Mesothelial cell of epicardium (in vitro differentiated cells): Measurements from ENCODE around the gene LNPEP. TPM values are rescaled to one million over a fixed set of nuclear protein-coding genes. Genes with fewer than 3 reads are reported as not detected.

Experiments used
- DNase-seq, 2 experiments: peaks; one replicate each; pipeline ENCODE4 v3.0.0; 2021; ENCODE audit warnings: low spot score in 2 of 2; ENCODE audit not compliant: unreplicated experiment in 2 of 2
- H3K27ac Mint-ChIP-seq: 2 replicates; pipeline ENCODE4 v1.8.0; 2021; ENCODE audit warnings: mixed read lengths
- H3K27me3 Mint-ChIP-seq: 2 replicates; pipeline ENCODE4 v1.8.0; 2021; ENCODE audit warnings: low read depth, mixed read lengths
- H3K36me3 Mint-ChIP-seq: 2 replicates; pipeline ENCODE4 v1.8.0; 2021; ENCODE audit warnings: mixed read lengths
- H3K4me1 Mint-ChIP-seq: 2 replicates; pipeline ENCODE4 v1.8.0; 2021; ENCODE audit warnings: mixed read lengths
- H3K4me3 Mint-ChIP-seq: 2 replicates; pipeline ENCODE4 v1.8.0; 2021; ENCODE audit warnings: mild to moderate bottlenecking, moderate library complexity, mixed read lengths
- H3K9me3 Mint-ChIP-seq: 2 replicates; pipeline ENCODE4 v1.8.0; 2021; ENCODE audit warnings: mixed read lengths
- total RNA-seq: library from RNA; stranded (reverse); gene quantifications from 3 replicates; pipeline ENCODE4 v1.2.1, GENCODE V29; 2021
- TF ChIP-seq, protein P1 (sequence below): fragments of 200-600 bp; sonication (generic); IDR thresholded peaks from one replicate; pipeline ENCODE4 v1.5.0; 2021; ENCODE audit warnings: antibody characterized with exemption; ENCODE audit not compliant: unreplicated experiment

The LNPEP gene
- total RNA-seq, 1 donor from 2014 or later = 37.3 TPM

DNA sequence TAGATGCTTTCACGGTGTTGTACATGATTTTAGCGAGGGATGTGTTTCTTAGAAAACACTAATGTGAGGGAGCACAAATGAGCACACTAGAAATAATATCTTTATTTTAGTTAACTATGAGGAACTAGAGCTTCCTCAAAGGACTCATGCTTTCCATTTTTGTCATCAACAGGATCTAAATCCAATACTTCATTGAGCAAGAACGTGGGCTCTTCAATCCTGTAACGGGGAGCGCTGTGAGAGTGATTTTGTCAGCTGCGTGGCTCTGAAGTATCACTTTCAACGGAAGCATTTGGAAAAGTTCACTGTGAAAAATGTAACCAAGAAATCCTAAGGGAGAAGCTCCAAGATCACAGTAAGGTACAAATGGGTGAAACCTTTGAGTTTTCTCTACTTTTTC, 113.3 kb downstream of the LNPEP start:
- Mint-ChIP-seq H3K27ac (no peak overlapping the region), H3K36me3 (peaks cover 1% of the 10 kb centered on the region), H3K9me3 (peaks cover 27% of the 10 kb centered on the region), H3K4me1 (no peaks in the 10 kb centered on the region), H3K4me3 (no peak overlapping the region), H3K27me3 (no peaks in the 10 kb centered on the region)
- no peak for DNase-seq
- TF ChIP-seq, protein P1, sequence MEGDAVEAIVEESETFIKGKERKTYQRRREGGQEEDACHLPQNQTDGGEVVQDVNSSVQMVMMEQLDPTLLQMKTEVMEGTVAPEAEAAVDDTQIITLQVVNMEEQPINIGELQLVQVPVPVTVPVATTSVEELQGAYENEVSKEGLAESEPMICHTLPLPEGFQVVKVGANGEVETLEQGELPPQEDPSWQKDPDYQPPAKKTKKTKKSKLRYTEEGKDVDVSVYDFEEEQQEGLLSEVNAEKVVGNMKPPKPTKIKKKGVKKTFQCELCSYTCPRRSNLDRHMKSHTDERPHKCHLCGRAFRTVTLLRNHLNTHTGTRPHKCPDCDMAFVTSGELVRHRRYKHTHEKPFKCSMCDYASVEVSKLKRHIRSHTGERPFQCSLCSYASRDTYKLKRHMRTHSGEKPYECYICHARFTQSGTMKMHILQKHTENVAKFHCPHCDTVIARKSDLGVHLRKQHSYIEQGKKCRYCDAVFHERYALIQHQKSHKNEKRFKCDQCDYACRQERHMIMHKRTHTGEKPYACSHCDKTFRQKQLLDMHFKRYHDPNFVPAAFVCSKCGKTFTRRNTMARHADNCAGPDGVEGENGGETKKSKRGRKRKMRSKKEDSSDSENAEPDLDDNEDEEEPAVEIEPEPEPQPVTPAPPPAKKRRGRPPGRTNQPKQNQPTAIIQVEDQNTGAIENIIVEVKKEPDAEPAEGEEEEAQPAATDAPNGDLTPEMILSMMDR = no peak

DNA sequence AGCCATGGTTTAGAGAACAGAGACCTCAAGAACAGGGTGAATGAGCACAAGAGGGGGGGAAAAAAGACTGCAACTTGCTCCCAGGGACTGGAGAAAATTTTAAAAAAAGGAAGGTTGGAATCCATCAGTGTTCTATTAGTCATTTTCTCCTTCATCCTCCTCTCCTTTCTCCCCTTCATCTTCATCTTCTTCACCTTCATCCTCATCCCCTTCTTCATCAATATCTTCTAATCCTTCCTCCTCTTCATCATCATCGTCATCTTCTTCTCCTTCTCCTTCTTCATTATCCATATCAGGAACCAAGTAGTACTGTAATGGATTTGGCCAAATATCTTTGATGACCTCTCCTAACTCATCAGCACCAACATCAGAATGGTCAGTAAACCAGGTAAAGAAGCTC, 120.4 kb downstream of the LNPEP start:
- H3K9me3 Mint-ChIP-seq = peaks cover 36% of the 10 kb centered on the region
- H3K36me3 Mint-ChIP-seq = no peaks in the 10 kb centered on the region
- H3K27ac Mint-ChIP-seq = no peak overlapping the region
- DNase-seq = no peak
- H3K4me1 Mint-ChIP-seq = peaks cover 8% of the 10 kb centered on the region
- TF ChIP-seq, protein P1 = no peak
- no peak overlapping the region for H3K4me3 Mint-ChIP-seq
- peaks cover 3% of the 10 kb centered on the region for H3K27me3 Mint-ChIP-seq

DNA sequence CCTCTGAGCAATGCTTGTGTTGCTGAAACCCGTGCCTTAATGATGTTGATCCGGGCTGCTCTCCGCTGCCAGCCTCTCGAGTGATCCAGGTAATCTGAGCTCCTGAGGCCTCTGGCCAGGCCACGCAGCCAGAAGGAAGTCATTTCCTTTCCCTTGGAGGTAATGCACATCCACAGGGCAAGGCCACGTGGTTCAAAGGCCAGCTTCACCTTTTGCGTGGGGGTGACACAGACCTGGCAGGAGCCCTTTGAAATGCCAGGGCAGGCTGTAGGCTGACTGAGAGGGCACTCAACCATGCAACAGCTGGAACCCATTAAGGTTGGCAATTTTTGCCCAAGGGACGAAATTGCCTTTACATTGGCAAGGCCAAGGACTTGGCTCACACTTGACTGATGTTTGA, 126.2 kb downstream of the LNPEP start:
- H3K27me3 Mint-ChIP-seq = no peaks in the 10 kb centered on the region
- H3K36me3 Mint-ChIP-seq = no peaks in the 10 kb centered on the region
- no peak overlapping the region for H3K4me3 Mint-ChIP-seq
- peaks cover 39% of the 10 kb centered on the region for H3K4me1 Mint-ChIP-seq
- TF ChIP-seq, protein P1 = no peak
- DNase-seq = no peak
- peaks cover 10% of the 10 kb centered on the region for H3K9me3 Mint-ChIP-seq
- H3K27ac Mint-ChIP-seq = no peak overlapping the region

GRCh38 chr5:97063251-97063650, 127.4 kb downstream of the LNPEP start:
- Mint-ChIP-seq H3K4me3 (no peak overlapping the region), H3K36me3 (no peaks in the 10 kb centered on the region), H3K27ac (no peak overlapping the region), H3K27me3 (no peaks in the 10 kb centered on the region), H3K9me3 (peaks cover 8% of the 10 kb centered on the region), H3K4me1 (peaks cover 50% of the 10 kb centered on the region)
- no peak for DNase-seq
- TF ChIP-seq, protein P1 = no peak

GRCh38 chr5:97065475-97065874, 129.6 kb downstream of the LNPEP start:
- TF ChIP-seq, protein P1 = no peak
- Mint-ChIP-seq H3K9me3 (no peaks in the 10 kb centered on the region), H3K4me1 (peaks cover 54% of the 10 kb centered on the region), H3K27ac (peak overlapping the region; percentile 75), H3K27me3 (no peaks in the 10 kb centered on the region), H3K36me3 (no peaks in the 10 kb centered on the region), H3K4me3 (no peak overlapping the region)
- DNase-seq = no peak

GRCh38 chr5:97067296-97067850, 131.5 kb downstream of the LNPEP start:
- Mint-ChIP-seq H3K36me3 (no peaks in the 10 kb centered on the region), H3K27me3 (no peaks in the 10 kb centered on the region), H3K4me1 (peaks cover 38% of the 10 kb centered on the region), H3K4me3 (no peak overlapping the region), H3K9me3 (no peaks in the 10 kb centered on the region), H3K27ac (peak overlapping the region; percentile 71)
- DNase-seq = no peak
- TF ChIP-seq, protein P1 = no peak
